HG02970 (cell line): ENCODE results near the gene AGRN.
"Not testable (repeated sequence)": the region's sequence is repeated elsewhere in the genome, so short reads cannot be mapped to it uniquely, and the experiment has no call there.

Experiments used
- ATAC-seq: cut with Tn5 transposase; IDR thresholded peaks from one replicate; pipeline ENCODE4 v1.9.1; 2021; ENCODE audit warnings: mild to moderate bottlenecking, moderate library complexity, moderate number of reproducible peaks; ENCODE audit not compliant: unreplicated experiment, low FRiP score

AGRN gene

DNA sequence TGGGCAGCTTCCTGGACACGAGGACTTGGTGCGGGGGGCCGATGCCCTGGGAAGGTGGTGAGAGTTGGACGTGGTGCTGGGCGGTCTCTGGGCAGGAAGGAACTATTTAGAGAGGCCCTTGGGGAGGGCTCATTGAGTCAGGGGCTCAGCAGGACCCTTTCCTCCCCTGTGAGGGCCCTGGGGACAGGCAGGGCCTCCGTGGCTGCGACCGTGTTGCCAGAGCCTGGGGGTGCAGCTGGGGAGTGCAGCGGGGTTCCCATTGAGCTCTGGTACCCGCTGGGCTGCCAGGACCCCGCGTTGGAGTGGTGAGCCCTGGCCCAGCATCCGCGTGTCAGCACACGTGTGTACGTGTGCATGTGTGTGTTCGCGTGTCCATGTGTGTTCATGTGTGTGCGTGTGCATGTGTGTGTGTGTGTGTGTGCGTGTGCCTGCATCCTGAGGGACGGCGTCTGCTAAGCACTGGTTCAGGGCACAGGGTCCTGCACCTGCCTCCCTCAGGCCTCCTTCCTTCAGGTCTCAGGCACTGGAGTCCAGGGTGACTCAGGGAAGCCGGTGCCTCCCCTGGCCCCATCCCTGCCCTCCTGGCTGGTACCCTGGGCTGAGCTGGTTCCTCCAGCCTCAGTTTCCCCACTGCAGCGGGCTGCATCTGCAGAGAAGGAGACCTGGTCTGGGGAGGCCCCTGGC is 43.5 kb downstream of the AGRN start:
- ATAC-seq = no peak

DNA sequence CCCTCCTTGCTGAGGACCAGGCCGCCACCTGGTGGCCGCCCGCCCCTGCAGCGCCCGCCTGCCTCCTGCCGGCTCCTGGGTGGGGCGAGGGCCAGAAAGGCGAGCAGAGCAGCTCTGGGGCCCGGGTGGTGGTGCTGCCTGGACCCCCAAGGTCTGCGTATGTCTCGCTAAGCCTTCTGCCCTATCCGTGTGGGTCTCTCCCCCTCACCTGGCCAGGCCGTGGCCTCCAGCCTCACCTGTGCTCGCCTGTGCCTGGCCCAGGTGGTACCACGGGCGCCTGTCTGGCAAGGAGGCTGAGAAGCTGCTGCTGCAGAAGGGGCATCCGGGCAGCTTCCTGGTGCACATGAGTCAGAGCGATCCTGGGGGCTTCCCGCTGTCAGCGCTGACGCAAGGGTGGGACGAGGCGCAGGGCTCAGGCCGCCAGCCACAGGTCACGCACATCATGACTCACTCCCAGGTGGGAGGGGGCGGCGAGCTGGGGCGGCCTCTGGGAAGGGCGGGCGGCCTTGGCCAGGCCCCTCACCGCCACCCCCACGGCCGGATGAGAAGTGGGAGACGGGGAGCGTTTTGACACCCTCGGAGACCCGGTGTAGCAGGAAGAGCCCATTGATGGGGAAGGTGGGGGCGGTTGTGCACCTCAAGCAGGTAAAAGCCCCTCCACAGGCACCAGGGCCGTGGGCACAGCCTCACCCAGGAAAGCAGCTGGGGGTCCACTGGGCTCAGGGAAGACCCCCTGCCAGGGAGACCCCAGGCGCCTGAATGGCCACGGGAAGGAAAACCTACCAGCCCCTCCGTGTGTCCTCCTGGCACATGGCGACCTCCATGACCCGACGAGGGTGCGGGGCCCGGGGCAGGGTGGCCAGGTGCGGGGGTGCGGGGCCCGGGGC is 44.3 kb downstream of the AGRN start:
- peak; percentile 41 for ATAC-seq

DNA sequence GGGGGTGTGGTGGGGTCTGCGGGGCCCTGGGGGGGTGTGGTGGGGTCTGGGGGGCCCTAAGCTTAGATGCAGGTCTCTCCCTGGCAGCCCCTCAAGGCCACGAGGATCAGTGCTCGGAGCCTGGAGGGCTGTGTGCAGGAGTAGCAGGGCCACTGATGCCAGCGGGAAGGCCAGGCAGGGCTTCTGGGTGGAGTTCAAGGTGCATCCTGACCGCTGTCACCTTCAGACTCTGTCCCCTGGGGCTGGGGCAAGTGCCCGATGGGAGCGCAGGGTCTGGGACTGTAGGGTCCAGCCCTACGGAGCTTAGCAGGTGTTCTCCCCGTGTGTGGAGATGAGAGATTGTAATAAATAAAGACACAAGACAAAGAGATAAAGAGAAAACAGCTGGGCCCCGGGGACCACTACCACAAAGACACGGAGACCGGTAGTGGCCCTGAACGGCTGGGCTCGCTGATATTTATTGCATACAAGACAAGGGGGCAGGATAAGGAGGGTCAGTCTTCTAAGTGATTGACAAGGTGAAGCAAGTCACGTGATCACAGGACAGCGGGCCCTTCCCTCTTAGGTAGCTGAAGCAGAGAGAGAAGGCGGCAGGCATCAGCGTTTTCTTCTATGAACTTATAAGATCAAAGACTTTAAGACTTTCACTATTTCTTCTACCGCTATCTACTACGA is 45.5 kb downstream of the AGRN start:
- ATAC-seq = no peak

DNA sequence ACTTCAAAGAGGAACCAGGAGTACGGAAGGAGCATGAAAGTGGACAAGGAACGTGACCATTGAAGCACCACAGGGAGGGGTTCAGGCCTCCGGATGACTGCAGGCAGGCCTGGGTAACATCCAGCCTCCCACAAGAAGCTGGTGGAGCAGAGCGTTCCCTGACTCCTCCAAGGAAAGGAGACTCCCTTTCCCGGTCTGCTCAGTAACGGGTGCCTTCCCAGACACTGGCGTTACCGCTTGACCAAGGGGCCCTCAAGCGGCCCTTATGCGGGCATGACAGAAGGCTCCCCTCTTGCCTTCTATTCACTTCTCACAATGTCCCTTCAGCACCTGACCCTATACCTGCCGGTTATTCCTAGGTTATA is 46.0 kb downstream of the AGRN start:
- ATAC-seq = not testable (repeated sequence)

DNA sequence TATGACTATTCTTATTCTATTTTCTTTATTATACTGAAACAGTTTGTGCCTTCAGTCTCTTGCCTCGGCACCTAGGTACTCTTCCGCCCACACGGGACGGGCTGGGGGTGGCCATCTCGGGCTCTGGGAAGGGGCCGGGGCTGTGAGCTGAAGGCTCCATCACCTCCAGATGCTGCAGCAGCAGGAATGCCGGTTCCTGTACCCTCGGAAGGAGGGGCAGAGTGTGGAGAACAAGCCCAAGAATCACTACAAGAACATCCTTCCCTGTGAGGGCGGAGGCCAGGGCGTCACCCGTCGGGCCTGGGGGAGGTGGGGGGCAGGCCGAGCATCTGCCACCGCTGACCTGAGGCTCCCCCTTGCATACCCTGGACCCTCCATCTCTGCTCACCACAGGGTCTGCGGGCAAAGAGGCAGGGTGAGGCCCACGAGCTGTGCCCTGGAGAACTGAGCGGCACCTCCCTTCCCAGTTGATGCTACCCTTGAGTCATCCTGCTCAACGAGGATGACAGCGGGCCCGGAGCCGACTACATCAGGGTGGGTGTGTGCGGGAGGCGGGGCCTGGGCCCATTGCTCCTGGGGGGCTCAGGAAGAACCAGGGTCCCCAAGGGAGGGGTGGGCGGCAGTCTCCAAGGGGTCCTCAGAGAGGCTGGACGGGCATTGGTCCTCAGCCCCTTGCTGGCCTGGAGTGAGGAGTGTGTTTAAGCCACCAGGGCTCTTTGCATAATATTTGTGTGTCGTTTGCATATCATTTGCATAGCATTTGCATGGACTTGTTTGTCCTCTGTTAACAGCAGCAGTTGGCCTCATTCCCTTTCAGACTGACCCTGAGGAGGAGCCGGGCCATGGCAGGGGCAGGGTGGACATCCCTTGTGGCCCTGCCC is 46.7 kb downstream of the AGRN start:
- no peak for ATAC-seq

DNA sequence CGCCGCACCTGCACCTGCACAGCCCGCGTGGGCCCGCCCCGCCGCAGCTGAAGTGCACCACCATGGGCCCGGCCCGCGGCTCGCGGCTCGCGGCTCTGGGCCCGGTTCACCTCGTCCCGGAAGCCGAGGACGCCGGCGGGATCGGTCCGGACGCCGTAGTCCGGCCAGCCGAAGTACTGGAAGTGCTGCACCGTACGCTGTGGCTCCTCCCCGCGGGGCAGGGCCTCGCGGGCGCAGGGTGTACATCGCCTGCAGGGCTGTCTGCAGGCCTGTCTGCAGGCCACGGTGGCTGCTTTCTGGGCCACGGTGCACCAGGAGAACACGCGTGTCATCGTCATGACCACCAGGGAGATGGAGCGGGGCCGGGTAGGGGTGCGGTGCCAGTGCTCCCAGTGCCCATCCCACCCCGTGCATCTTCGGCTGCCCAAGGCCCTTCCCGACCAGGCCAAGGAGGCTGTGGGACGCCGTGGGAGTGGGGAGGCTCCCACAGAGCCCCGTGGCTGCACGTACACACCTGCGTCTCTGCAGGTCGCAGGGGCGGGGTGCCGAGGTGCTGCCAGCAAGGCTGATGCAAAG is 47.5 kb downstream of the AGRN start:
- ATAC-seq = no peak

DNA sequence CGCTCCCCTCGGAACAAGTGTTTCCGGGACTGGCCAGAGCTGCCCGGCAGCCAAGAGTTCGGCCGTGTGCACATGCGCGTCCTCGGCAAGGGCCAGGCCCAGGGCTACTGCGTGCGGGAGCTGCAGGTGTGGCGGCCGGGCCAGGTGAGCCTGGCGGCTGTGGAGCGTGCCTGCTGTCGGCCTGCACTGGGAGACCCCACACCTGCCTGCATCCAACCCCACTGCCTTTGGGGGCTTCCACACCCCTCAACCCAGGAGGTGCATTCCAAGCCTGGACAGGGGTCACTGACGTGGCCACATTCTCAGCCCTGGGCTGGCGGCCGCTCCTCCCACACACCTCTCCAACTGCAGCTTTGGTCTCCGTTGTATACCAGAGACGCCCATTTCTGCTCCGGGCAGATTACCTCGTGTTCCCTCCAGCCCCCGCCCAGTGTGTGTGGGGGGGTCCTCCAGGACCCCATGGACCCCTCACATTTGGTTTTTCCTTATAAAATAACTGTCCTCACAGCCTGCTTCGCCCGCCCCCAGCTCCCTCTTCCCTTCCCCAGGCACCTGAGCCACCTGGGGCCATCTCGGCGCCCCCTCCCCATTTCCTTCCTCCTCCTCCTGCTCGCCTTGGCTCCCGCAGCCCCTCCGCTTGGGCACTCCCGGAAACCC is 48.1 kb downstream of the AGRN start:
- ATAC-seq = no peak

DNA sequence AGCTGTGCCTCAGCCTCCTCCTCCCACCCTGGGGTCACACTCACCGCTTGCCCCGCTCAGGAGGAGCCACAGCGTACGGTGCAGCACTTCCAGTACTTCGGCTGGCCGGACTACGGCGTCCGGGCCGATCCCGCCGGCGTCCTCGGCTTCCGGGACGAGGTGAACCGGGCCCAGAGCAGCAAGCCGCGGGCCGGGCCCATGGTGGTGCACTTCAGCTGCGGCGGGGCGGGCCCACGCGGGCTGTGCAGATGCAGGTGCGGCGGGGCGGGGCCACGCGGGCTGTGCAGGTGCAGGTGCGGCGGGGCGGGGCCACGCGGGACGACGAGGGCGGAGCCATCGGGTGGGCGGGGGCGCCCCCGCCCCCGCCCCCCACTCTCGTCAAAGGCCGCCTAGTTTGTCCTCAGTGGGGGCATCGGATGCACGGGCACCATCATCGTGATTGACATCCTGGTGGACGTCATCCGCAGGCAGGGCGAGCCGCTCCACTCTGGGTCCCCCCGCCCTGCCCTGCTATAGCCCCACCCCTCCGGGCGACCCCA is 48.7 kb downstream of the AGRN start:
- ATAC-seq = peak; percentile 10

DNA sequence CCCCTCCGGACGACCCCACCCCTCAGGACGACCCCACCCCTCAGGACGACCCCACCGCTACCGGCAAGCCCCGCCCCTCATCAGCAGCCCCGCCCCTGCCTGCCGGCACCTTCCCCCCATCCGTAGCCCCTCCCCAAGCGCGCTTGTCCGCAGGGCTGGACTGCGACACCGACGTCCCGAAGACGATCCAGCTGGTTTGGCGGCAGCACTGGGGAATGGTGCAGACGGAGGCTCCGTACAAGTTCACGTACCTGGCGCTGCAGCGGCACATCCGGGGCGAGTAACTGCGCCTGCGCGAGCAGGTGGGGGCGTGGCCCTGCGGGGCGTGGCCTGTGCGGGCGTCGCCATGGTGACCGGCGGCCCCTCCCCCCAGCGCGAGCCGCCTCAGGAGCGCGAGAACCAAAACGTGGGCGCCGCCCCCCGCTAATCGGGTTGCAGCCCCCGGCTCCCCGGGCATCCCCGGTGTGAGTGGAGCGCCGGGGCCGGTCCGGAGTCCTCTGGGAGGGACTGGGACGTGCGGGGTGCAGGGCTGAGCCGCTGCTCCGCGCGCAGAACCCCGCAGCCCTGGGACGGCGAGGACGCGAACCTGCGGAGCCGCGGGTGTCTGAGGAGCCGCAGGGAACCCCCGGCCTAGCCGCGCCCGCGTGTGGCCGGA is 49.3 kb downstream of the AGRN start:
- ATAC-seq = peak; percentile 57

DNA sequence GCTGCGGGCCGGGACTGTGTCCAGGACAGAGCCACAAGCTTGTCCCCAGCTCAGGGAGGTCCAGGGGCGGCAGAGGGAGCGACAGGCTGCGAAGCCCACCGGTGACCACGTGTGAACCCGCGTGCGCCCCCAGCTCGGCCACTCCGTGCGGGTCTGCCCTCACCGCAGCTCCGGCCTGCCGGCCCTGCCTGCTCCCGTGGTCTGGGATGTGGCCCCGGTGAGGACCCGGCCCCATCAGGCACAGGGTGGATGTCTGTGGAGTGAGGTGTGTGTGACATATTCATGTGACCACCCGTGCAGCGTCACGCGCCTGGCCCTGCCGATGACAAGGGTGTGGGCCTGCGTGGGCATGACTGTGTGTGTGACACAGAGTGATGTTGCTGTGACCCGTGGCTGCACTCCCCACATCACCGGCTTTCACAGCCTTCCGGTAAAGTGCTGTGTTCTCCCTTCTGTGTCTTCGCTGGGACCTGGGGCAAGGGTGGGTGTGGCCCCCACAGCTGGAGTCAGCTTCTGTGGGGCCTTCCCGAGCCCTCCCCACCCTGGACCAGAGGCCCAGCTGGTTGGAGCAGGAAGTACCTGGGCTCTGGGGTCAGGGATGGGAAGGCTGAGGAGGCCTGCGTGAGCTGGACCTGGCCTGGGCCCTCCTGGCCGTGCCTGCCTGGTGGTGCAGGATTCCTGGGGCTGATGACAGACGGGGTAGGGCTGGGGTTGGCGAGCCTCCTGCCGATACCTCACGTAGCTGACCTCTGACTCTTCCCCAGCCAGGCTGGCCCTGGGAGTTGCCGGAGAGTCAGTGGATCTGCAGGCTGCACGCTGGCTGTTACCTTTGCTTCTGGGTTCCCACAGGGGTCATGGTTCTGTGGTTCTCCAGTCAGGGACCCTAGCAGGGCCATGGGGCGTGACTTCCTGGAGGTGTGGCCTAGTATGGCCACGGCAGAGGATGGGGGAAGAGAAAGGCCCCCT is 50.1 kb downstream of the AGRN start:
- peak; percentile 1 for ATAC-seq

DNA sequence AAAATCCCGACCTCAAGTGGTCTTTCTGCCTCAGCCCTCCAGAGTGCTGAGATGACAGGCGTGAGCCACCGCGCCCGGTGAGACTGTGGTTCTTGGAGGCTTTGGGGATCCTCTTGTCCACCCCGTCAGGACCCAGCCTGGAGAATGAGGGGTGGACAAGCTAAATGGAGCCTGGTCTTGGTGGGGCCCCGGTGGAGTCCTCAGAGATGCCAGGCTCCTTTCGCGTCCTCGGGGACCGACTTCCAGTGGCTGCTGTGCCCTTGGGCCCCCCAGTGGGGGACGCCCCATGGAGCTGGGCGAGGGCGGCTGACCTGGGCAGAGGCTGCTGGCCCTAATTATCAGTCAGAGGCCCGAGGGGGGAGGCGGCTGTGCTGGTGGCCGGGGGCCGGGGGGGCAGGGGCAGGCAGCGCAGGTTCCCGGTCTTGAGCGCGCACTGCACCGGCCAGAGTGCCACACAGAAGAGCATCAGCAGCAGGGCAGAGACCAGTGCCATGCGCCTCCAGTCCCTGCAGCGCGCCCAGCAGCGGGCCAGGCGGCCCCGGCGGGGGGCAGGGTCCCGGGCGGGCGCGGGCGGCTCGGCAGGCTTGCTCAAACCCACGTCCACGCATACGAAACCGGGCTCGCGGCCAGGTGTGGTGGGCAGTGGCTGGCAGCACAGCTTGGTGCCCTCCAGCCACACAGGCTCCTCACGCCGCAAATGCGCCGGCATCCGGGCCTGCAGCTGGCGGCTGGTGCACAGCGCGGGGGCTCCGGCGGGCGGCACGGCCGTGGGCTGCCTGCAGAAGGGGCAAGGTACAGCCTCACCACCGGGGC is 51.8 kb downstream of the AGRN start:
- ATAC-seq = no peak

DNA sequence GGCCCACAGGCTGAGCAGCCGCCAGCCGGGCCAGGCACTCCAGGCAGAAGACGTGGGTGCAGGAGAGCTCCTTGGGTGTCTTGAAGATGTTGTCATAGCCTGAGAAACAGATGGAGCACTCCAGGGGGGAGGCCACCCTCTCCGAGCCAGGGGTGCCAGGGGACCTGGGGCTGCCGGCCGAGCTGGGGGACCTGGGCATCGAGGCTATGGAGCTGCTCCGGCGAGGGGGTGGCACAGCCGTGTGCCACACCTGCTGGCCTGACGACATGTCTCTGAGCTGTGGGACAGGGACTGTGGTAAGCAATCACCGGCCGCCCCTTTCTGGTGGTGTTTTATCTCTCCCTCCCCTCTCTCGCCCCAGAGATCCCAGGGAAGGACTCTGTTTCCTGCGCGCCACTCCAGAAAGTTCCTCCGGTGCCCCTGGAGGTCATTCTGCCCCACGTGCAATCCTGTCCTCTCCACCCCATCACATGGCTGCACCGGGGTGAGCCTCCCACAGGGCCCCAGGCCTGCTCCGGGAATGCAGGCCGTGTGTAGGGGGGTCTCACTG is 52.5 kb downstream of the AGRN start:
- no peak for ATAC-seq

DNA sequence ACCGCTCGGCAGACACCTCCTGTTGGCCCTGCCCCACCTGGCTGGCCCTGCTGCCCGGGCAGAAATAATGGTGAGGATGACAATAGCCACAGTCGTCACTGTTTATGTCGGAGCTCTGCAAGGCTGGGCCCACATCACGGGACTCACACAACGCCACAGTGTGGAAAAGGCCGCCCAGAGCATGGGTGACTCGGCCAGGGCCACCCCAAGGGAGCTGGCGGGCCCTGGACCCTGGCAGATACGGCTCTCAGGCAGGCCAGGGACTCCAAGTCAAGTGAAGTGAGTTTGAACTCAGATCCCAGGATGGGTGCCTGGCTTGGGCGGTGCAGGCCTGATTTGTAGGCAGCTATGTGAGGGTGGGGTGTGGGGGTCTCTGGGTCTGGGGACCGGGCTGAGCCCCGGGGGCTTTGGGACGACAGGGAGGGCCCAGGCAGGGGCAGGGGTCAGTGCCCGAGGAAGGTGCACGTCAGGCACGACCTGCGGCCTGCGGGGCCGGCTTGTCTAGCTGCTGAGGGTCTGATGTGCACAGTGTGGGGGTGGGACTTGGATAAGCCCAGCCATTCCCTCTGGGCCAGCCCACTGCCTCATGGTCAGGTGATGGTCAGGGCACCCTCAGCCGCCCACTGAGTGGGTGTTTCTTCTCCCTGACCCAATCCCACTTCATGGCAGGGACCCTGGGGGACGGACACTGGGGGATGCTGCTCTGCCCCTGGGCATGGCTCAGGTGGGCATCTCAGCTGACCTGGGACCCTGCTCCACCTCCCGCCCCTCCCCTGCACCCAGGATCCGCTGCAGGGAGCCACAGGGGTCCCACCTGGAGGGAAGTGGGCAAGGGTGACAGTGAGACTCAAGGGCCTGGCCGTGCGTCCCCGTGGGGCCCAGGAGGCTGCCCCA is 53.2 kb downstream of the AGRN start:
- ATAC-seq = no peak

DNA sequence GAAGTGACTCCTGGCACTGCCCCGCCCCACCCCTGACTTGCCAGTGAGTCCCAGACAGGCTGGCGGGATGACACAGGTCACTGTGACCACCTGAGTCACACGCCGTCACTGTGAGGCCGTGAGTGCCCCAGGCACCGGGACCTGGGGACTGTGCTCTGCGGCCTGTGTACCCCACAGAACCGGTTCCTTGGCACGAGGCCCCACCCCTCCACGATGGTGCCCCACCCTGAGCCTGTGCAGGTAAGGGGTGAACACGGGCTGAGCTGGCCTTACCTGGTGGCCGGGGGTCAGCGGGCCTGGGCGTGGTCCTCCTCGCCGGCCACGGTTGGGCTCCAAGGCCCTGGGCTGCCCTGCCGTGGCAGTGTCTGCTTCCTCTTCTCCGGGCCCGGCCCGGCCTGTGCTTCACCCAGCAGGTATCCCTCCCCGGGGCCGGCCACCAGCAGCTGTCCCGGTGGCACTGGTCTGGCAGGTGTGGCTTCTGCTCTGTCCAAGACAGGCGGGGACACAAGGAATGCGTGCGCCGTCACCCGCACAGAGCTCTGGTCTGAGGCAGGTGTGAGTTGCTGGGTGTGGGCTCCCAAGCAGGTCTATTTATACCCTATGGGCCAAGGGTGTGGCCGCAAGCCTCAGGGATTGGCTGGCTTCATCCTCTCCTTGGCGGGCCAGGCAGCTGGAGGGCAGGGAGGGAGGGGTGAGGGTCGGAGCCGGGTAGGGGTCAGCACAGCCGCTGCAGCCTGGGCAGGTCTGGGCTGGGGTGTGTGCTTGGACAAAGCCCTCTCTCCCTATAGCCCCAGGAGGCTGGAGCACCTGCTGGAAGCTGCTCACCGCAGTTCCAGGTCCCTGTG is 54.0 kb downstream of the AGRN start, which contains the start of gene RNF223:
Gene RNF223 (minus strand): TSS at position 564 of the 845 bp plus-strand sequence. CDS start 1,740 bp downstream, outside the sequence.
- ATAC-seq = no peak
